A549 (cell line): ENCODE results near the gene TCF3. TPM values are rescaled to one million over a fixed set of nuclear protein-coding genes. Genes with fewer than 3 reads are reported as not detected.

Experiments
- ATAC-seq, 2 experiments: fragments of 200-7000 bp in 1 of 2; fragments of >200 bp in 1 of 2; cut with Nextera tagmentation in 1 of 2; cut with Tn5 transposase in 1 of 2; 3 replicates each; pipeline versions ENCODE4 v1.8.0 to v1.9.1; 2018 to 2020; ENCODE audit warnings: mild to moderate bottlenecking in 1 of 2, moderate library complexity in 1 of 2
- CTCF ChIA-PET: fragments of 300-600 bp; sonication (Branson Sonifier 250); formaldehyde crosslinking; extraction: SDS; loops from one replicate; lab custom pipeline; 2021; ENCODE audit warnings: antibody characterized with exemption, inconsistent platforms; lab: Yijun Ruan, JAX
- POLR2A ChIA-PET: fragments of 350-600 bp; formaldehyde crosslinking; extraction: SDS; loops from one replicate; lab custom pipeline; 2021; ENCODE audit warnings: antibody characterized with exemption, inconsistent platforms; lab: Yijun Ruan, JAX
- DNase-seq, 2 experiments: peaks; one replicate each; pipeline versions ENCODE4 v3.0.0 to v3.0.0-alpha.2; 2011 to 2016; ENCODE audit warnings: low read depth in 1 of 2, low spot score in 1 of 2
- FAIRE-seq: peaks from 2 replicates; lab custom pipeline; 2011; peaks lifted over from hg19 to GRCh38; lab: Jason Lieb, UNC
- H3K27ac ChIP-seq, 2 experiments: fragments of >200 bp; sonication (Bioruptor Twin); formaldehyde crosslinking; 3 replicates each; pipeline ENCODE4 v1.5.1; 2016 to 2017
- H3K4me1 ChIP-seq: fragments of >200 bp; sonication (Bioruptor Twin); formaldehyde crosslinking; 3 replicates; pipeline ENCODE4 v1.6.1; 2016
- H3K4me2 ChIP-seq: fragments of >200 bp; sonication (Bioruptor Twin); formaldehyde crosslinking; 3 replicates; pipeline ENCODE4 v1.6.1; 2016
- H3K4me3 ChIP-seq: fragments of >200 bp; sonication (Bioruptor Twin); formaldehyde crosslinking; 3 replicates; pipeline ENCODE4 v1.5.1; 2016
- H3K9me3 ChIP-seq: fragments of >200 bp; sonication (Bioruptor Twin); formaldehyde crosslinking; 3 replicates; pipeline ENCODE4 v1.6.1; 2016
- BCL3 ChIP-seq: fragments of >200 bp; sonication (Bioruptor Twin); formaldehyde crosslinking; IDR thresholded peaks from 3 replicates; pipeline ENCODE4 v1.6.1; 2016
- CBX2 ChIP-seq: fragments of 200-600 bp; sonication (generic); IDR thresholded peaks from 2 replicates; pipeline ENCODE4 v1.6.1; 2016; ENCODE audit warnings: low read depth, mild to moderate bottlenecking, borderline replicate concordance
- FOSL2 ChIP-seq, 2 experiments: fragments of 450-650 bp in 1 of 2; fragments of >200 bp in 1 of 2; sonication (Bioruptor Twin) in 1 of 2; formaldehyde crosslinking; IDR thresholded peaks; 2 replicates each; pipeline versions ENCODE4 v1.5.0 to v1.6.1; 2016 to 2020; ENCODE audit warnings: mild to moderate bottlenecking in 1 of 2, moderate library complexity in 1 of 2
- HES2 ChIP-seq: fragments of >200 bp; sonication (Bioruptor Twin); formaldehyde crosslinking; IDR thresholded peaks from 2 replicates; pipeline ENCODE4 v1.6.1; 2016
- HOXB5 ChIP-seq: fragments of 250-450 bp; sonication (Bioruptor Pico); IDR thresholded peaks from 2 replicates; pipeline ENCODE4 v1.5.0; 2020; ENCODE audit warnings: mild to moderate bottlenecking, moderate library complexity
- MAX ChIP-seq: IDR thresholded peaks from 2 replicates; pipeline ENCODE4 v1.6.1; 2012
- NR3C1 ChIP-seq: fragments of >200 bp; sonication (Bioruptor Twin); formaldehyde crosslinking; IDR thresholded peaks from 3 replicates; pipeline ENCODE4 v1.6.1; 2017
- PHF8 ChIP-seq: fragments of 200-600 bp; sonication (generic); IDR thresholded peaks from 2 replicates; pipeline ENCODE4 v1.6.1; 2016; ENCODE audit warnings: low read depth, mild to moderate bottlenecking, antibody characterized with exemption, moderate library complexity, borderline replicate concordance
- POLR2AphosphoS2 ChIP-seq: conservative IDR thresholded peaks from 2 replicates; pipeline ENCODE4 v1.6.1; 2012; ENCODE audit warnings: low read length, improper control_type of control experiment, inconsistent platforms
- RARB ChIP-seq: fragments of 250-450 bp; sonication (Bioruptor Pico); IDR thresholded peaks from 2 replicates; pipeline ENCODE4 v1.8.0; 2021; ENCODE audit warnings: mild to moderate bottlenecking, moderate library complexity
- RCOR1 ChIP-seq: fragments of 150-350 bp; IDR thresholded peaks from 2 replicates; pipeline ENCODE4 v1.6.1; 2014; ENCODE audit warnings: antibody characterized with exemption, low read length, low read depth
- SMC3 ChIP-seq: fragments of >200 bp; sonication (Bioruptor Twin); formaldehyde crosslinking; IDR thresholded peaks from 3 replicates; pipeline ENCODE4 v1.6.1; 2018; ENCODE audit warnings: inconsistent platforms
- SREBF2 ChIP-seq: fragments of 450-650 bp; IDR thresholded peaks from 2 replicates; pipeline ENCODE4 v1.6.1; 2014; ENCODE audit warnings: mild to moderate bottlenecking, moderate library complexity
- ZC3H11A ChIP-seq: fragments of 450-650 bp; IDR thresholded peaks from 2 replicates; pipeline ENCODE4 v1.6.1; 2014; ENCODE audit warnings: antibody characterized with exemption, mild to moderate bottlenecking
- ZFP36 ChIP-seq: fragments of 450-650 bp; IDR thresholded peaks from 2 replicates; pipeline ENCODE4 v1.6.1; 2014; ENCODE audit warnings: borderline replicate concordance; ENCODE audit not compliant: partially characterized antibody
- WGBS: methylation state at CpG from one replicate; pipeline ENCODE4 v1.1.6; 2017; ENCODE audit errors: missing lambda C conversion rate; 5-methylcytosine and 5-hydroxymethylcytosine counted together
- polyA plus RNA-seq, 4 experiments: library from polyadenylated mRNA; depleted of rRNA in 3 of 4; stranded (reverse); fragments of >200 nt; fragmentation: RNase III in 1 of 4; extraction: RNeasy Plus Mini Kit Qiagen cat#74134 plus additional on column Dnase treatment in 1 of 4; gene quantifications; 2 replicates in 3 of 4; 3 replicates in 1 of 4; pipeline ENCODE4 v1.2.3, GENCODE V29; 2011 to 2017
- TF ChIP-seq, protein P1 (sequence below): fragments of 450-650 bp; IDR thresholded peaks from 2 replicates; pipeline ENCODE4 v1.6.1; 2014; ENCODE audit warnings: antibody characterized with exemption
- TF ChIP-seq, protein P2 (sequence below): fragments of 200-600 bp; sonication (generic); IDR thresholded peaks from 2 replicates; pipeline ENCODE4 v1.6.1; 2016; ENCODE audit warnings: antibody characterized with exemption, mild to moderate bottlenecking, moderate library complexity

The TCF3 gene
- polyA plus RNA-seq, 2 of the 4 experiments (the other 2 are of a cell fraction), result 25.6 to 52.6 TPM

DNA sequence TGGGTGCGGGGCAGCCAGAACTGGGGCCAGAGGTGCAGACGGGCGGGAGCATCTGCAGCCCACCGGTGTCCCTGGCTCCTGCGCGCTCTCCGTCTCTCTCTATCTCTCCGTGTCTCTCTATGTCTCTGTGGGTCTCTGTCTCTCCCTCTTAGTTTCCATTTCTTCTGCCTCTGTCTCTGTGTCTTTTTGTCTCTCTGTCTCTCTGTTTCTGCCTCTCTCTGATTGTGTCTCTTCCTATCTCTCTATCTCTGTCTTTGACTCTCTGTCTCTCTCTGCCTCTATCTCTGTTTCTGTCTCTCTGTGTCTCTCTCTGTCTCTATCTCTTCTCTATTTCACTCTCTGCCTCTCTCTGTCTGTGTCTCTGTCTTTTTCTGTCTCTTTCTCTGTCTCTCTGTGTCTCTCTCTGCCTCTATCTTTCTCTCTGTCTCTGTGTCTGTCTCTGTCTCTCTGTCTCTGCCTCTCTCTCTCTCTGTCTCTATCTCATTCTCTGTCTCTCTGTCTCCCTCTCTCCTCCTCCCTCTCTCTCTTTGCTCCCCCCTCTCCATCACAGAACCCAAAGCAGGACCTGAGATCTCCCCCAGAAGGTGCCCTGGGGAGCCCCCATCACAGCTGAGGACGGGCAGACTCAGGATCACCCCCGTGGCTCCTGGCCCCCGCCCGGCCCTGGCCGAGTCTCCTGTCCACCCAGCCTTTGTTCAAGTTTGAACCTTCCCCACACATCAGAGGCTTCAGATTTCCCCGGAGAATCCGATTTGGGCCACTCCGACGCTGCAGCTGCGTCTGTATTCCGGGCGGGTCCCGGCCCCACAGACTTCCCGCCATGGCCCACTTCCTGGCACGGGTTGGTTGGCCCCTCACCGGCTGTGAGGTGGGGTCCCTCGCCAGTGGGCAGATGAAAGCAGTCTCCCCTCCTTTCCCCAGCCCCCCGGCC is 48.6 kb upstream of the TCF3 start:
- CTCF ChIA-PET, result interaction anchor here (1.0 kb wide), 1 partner anchor 67 kb away, joined by 3 read pairs; no protein-coding TSS in a partner anchor
- POLR2A ChIA-PET, result no interaction called here

DNA sequence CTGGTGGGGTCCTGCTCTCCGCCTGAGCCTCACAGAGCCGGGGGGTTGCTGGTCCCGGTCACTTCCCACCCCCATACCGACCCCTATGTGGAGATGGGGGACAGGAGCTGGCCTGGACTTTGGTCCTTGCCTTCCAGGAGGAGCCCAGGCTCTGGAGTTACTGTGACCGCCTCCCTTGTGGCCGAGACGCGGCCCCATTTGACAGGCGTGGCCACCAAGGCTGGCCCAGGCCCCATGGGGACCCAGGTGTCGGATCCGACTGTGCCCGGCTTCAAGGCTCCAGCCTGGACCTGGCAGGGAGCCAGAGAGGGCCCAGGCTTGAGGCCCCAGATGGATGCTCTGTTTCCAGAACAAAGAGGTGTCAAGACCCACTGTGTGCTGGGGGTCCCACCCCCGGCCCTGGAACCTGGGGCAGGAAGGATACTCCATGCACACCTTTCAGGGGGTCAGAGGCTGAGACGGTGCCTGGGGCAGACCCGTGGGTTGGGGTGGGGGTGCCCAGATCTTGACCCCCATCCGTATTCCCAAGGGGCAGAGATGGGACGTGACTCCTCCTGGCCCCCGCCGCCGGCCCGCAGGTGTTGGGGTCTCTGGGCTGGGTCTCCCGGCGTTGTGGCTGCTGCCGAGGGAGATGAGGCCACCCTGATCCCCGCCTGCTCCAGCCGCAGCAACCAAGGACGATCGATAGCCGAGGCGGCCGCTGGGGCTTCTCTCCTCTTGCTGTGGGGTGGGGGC is 47.8 kb upstream of the TCF3 start:
- Histone ChIP-seq H3K4me3 (no peak overlapping the region), H3K27ac (no peak overlapping the region), H3K4me1 (no peaks in the 10 kb centered on the region), H3K9me3 (peaks cover 6% of the 10 kb centered on the region; the same call in 2 of the 3 replicates), H3K4me2 (0 out of 3 replicates have a peak overlapping the region, but pooled peaks have one; percentile 14)
- ChIA-PET CTCF (no interaction called here), POLR2A (no interaction called here)
- peak in 1 of 2 experiments; percentile 65; a peak in 3 of 6 replicates for ATAC-seq
- WGBS, result 14% methylated on average over 17 of the region's 31 CpGs
- no peak for FAIRE-seq
- TF ChIP-seq BCL3 (no peak), ZFP36 (no peak), CBX2 (no peak)
- DNase-seq, result no peak

More for the DNA sequence above, 48.6 kb upstream of the TCF3 start:
- Histone ChIP-seq H3K4me2 (0 out of 3 replicates have a peak overlapping the region, but pooled peaks have one; percentile 14), H3K9me3 (peaks cover 2% of the 10 kb centered on the region; the same call in 1 of the 3 replicates), H3K4me3 (no peak overlapping the region), H3K27ac (no peak overlapping the region), H3K4me1 (no peaks in the 10 kb centered on the region)
- no peak for TF ChIP-seq POLR2AphosphoS2
- no peak for TF ChIP-seq PHF8
- TF ChIP-seq SMC3, result no peak
- TF ChIP-seq RCOR1, result no peak
- no peak for TF ChIP-seq ZFP36
- no peak for TF ChIP-seq FOSL2 (IDR thresholded peaks at IDR 0.05)
- TF ChIP-seq FOSL2 (CRISPR knock-in tag; IDR thresholded peaks at IDR 0.05), result no peak
- TF ChIP-seq RARB (CRISPR knock-in tag), result no peak
- TF ChIP-seq MAX, result no peak
- TF ChIP-seq HOXB5 (CRISPR knock-in tag), result no peak
- no peak for TF ChIP-seq BCL3
- no peak for TF ChIP-seq HES2
- TF ChIP-seq SREBF2, result no peak
- TF ChIP-seq, protein P1, sequence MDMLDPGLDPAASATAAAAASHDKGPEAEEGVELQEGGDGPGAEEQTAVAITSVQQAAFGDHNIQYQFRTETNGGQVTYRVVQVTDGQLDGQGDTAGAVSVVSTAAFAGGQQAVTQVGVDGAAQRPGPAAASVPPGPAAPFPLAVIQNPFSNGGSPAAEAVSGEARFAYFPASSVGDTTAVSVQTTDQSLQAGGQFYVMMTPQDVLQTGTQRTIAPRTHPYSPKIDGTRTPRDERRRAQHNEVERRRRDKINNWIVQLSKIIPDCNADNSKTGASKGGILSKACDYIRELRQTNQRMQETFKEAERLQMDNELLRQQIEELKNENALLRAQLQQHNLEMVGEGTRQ, result no peak
- no peak for TF ChIP-seq NR3C1
- TF ChIP-seq, protein P2, sequence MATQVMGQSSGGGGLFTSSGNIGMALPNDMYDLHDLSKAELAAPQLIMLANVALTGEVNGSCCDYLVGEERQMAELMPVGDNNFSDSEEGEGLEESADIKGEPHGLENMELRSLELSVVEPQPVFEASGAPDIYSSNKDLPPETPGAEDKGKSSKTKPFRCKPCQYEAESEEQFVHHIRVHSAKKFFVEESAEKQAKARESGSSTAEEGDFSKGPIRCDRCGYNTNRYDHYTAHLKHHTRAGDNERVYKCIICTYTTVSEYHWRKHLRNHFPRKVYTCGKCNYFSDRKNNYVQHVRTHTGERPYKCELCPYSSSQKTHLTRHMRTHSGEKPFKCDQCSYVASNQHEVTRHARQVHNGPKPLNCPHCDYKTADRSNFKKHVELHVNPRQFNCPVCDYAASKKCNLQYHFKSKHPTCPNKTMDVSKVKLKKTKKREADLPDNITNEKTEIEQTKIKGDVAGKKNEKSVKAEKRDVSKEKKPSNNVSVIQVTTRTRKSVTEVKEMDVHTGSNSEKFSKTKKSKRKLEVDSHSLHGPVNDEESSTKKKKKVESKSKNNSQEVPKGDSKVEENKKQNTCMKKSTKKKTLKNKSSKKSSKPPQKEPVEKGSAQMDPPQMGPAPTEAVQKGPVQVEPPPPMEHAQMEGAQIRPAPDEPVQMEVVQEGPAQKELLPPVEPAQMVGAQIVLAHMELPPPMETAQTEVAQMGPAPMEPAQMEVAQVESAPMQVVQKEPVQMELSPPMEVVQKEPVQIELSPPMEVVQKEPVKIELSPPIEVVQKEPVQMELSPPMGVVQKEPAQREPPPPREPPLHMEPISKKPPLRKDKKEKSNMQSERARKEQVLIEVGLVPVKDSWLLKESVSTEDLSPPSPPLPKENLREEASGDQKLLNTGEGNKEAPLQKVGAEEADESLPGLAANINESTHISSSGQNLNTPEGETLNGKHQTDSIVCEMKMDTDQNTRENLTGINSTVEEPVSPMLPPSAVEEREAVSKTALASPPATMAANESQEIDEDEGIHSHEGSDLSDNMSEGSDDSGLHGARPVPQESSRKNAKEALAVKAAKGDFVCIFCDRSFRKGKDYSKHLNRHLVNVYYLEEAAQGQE, result no peak
- no peak for TF ChIP-seq ZC3H11A
- no peak for FAIRE-seq
- peak; percentile 60 to 65; a peak in 4 of 6 replicates for ATAC-seq
- 44% methylated on average over 7 of the region's 26 CpGs for WGBS
- DNase-seq, result no peak
